8988T (cell line): Measurements from ENCODE around the gene RDH13.
"Not testable (repeated sequence)": the region's sequence is repeated elsewhere in the genome, so short reads cannot be mapped to it uniquely, and the experiment has no call there.

Source experiments
- DNase-seq: peaks from one replicate; pipeline ENCODE4 v3.0.0; 2011

The RDH13 gene

DNA sequence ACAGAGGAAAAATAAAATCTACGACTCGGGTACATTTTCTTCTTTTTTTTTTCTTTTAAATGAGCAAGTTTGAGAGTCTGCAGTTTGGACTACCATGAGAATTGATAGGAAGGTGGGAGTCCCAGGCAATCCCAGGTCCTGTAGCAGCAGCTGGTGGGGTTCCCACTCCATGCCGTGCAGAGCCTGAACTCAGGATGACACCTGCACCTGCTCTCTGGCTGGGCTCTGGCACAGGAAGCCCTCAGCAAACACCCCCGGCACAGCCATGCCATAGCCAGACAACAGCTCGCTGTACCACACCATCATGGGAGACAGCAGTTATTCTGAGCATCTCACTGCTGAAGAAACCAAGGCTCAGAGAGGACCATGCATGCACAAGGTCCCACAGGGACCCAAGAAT, 18.7 kb downstream of the RDH13 start:
- no peak for DNase-seq

DNA sequence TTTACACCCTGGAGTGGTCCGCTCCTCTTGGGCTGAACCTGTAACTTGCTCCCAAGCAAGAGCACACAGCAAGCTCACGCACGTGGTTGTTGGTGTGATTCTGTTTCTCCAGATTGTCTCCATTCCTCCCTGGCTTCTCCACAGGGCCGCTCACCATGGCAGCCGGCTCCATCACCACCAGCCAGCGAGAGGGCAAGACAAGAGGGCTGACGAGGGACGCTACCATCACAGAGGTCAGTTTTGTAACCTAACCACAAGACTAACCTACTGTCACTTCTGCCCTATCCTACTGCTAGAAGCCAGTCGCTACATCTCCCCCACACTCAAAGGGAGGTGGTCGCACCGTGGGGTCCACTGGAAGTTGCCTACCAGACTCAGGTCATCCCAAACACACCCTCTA, 20.3 kb downstream of the RDH13 start:
- DNase-seq = no peak

DNA sequence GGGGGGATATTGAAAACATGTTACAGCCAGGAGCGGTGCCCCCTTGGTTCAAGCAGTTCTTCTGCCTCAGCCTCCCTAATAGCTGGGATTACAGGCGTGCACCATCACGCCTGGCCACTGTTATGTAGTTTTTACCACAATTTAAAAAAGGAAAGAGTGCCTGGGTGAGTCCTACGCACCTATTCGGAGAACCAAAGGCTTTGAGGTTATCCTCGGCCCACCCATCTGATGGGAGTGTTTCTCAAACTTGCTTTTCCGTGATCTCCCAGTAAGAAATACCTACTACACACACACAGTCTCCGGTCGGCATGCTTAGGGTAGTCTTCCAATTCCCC, 20.6 kb downstream of the RDH13 start:
- no peak for DNase-seq

DNA sequence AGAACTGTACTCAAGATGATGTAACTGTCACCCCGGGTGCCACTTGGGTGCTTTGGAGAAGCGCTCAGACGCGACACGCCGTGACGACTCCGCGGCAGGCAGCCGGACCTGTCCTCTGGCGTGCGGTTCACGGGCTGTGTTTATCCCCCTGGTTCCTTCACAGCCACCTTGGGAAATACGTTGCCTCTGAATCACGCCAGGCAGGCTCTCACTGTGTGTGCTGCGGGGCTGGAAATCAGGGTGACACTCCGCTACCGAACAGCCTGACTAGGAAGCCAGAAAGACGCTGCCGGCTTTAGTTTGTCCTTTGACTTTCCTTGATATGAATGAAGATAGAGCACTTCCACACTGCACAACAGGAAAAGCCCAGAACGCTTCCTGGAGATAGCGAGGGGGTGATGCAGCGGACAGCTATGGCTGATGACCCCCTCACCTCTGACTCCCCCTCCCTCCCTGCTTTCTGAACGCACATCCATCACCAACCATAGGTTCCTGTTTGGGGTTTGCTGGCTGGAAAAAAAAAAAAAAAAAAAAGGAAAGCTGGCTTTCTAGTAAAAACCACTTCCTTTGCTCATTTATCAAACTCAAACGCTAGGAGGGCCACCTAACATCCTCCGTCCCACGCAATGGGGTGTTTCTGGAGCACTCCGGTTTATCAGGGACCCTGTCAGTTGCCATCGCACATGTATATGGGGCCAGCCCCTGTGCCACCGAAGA, 21.2 kb downstream of the RDH13 start:
- no peak for DNase-seq

DNA sequence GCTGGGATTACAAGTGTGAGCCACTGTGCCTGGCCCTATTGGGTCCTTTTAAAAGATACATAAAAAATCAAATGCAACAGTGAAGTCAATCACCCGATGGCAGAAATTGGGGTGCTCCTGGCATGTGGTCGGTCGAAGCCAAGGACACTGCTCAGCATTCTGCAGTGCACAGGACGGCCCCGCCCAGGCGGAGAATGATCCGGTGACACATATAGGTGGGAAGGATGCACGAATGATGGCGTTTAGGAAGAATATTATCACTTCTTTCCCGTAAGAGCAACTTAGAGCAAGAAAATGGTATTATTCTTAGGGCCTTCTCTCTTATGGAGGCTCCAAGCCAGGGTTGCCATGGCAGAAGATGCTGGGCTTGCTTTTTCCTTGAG, 21.7 kb downstream of the RDH13 start:
- DNase-seq = no peak

DNA sequence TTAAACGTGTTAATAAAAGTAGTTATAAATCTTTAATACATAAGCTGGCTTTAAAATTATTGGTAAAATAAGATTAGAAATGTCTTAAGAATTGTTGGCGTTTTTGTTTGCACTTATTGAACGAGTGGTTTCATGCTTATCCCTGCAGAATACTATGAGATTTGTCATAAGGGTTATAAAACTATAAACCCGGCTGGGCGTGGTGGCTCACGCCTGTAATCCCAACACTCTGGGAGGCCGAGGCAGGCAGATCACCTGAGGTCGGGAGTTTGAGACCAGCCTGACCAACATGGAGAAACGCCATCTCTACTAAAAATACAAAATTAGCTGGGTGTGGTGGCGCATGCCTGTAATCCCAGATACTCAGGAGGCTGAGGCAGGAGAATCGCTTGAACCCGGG, 22.3 kb downstream of the RDH13 start:
- DNase-seq = not testable (repeated sequence)

DNA sequence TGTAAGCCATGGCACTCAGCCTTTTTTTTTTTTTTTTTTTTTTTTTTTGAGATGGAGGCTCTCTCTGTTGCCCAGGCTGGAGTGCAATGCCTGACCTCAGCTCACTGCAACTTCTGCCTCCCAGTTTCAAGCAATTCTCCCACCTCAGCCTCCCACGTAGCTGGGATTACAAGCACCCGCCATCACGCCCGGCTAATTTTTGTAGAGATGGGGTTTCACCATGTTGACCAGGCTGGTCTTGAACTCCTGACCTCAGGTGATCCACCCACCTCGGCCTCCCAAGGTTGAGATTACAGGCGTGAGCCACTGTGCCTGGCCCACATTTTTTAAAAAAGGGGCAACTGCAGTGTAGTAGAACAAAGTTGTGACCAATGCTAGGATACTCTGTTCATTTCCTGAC, 25.3 kb downstream of the RDH13 start:
- DNase-seq = not testable (repeated sequence)

DNA sequence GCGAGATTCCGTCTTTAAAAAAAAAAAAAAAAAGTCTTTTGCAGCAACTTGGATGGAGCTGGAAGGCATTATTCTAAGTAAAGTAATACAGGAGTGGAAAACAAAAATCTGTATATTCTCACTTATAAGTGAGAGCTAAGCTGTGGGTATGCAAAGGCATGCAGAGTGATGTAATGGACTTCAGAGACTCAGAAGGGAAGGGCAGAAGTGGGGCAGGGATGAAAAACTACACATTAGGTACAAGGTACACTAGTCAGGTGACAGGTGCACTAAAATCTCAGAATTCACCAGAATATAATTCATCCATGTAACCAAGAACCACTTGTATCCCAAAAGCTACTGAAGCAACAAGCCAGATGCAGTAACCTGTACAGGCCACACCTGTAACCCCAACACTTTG, 26.9 kb downstream of the RDH13 start:
- DNase-seq = no peak

DNA sequence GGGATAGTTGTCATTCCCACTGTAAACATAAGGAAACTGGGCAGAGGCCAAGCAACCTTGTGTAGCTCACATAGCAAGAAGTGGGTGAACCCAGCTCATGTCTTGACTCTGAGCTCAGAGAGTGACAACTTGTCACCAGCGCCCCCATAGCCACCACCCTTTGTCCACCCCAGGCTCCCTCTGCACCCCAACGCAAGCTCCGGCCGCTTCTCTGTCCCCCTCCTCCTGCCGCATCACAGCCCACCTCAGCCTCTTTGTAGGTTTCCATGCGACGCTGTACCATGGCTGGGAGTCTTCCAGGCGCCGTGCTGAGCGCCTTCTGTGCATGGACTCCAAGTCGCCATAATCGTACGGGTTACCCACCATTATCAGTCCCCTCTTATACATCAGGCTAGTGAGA, 28.2 kb downstream of the RDH13 start:
- DNase-seq = no peak

DNA sequence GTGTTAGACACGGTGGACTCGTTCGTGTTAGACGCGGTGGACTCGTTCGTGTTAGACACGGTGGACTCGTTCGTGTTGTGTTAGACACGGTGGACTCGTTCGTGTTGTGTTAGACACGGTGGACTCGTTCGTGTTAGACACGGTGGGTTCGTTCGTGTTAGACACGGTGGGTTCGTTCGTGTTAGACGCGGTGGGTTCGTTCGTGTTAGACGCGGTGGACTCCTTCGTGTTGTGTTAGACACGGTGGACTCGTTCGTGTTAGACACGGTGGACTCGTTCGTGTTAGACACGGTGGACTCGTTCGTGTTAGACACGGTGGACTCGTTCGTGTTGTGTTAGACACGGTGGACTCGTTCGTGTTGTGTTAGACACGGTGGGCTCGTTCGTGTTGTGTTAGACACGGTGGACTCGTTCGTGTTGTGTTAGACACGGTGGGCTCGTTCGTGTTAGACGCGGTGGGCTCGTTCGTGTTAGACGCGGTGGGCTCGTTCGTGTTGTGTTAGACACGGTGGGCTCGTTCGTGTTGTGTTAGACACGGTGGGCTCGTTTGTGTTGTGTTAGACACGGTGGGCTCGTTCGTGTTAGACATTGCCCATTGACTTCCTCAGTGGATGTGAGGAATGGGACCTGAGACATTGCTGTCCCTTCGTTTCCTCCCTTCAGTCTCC, 29.8 kb downstream of the RDH13 start:
- not testable (repeated sequence) for DNase-seq

DNA sequence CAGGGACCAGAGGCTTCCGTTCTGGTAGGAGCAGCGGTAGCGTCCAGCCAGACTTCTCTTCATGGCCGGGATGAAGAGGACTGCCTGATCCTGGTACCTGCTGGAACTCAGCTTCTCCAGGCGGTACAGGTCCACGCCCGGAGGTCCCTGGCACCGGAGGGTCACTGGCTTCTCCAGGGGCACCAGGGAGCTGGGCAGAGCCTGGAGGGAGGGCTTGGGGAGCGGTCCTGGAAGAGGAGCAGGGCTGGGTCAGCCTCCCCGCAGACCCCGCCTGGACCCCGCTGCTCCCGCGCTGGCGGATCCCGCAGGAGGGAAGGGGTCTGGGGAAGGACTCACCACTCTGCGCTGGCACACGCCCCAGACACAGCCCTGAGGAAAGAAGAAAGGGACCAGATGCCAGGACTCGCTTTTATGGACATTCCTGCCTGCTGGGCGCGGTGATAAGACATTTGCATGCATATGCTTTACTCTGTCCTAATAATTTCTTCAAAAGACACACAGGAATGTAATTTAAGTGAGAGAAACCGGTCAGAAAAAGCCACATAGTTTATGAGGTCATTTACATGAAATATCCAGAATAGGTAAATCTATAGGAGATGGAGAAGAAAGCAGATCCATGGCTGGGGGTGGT, 30.7 kb downstream of the RDH13 start:
- no peak for DNase-seq

DNA sequence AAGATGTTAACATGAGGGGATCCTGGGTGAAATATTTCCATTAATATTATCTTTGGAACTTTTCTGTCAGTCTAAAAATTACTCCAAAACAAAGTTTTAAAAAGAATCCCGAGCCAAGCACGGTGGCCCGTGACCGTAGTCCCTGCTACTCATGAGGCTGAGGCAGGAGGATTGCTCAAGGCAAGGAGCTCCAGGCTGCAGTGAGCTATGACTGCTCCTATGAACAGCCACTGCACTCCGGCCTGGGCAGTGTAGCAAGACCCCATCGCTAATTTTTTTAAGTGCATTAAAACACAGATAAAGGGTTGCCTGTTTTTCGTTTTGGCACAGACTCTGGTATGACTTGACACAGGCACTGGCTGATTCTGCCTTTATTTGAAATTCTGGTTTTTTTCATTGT, 31.8 kb downstream of the RDH13 start:
- DNase-seq = no peak

DNA sequence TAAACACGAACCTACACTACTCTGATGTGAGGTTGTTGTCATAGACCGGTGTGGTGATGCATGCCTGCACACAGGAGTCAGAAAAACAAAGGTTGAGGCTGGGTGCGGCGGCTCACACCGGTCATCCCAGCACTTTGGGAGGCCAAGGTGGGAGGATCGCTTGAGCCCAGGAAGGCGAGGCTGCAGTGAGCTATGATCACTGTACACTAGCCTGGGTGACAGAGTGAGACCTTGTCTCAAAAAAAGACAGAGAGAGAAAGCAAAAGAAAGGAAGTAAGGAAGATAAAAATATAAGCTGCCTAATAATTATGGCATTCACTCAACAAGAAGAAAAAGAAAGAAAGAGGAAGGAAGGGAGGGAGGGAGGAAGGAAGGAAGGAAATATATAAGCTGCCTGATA, 34.2 kb downstream of the RDH13 start:
- DNase-seq = no peak

DNA sequence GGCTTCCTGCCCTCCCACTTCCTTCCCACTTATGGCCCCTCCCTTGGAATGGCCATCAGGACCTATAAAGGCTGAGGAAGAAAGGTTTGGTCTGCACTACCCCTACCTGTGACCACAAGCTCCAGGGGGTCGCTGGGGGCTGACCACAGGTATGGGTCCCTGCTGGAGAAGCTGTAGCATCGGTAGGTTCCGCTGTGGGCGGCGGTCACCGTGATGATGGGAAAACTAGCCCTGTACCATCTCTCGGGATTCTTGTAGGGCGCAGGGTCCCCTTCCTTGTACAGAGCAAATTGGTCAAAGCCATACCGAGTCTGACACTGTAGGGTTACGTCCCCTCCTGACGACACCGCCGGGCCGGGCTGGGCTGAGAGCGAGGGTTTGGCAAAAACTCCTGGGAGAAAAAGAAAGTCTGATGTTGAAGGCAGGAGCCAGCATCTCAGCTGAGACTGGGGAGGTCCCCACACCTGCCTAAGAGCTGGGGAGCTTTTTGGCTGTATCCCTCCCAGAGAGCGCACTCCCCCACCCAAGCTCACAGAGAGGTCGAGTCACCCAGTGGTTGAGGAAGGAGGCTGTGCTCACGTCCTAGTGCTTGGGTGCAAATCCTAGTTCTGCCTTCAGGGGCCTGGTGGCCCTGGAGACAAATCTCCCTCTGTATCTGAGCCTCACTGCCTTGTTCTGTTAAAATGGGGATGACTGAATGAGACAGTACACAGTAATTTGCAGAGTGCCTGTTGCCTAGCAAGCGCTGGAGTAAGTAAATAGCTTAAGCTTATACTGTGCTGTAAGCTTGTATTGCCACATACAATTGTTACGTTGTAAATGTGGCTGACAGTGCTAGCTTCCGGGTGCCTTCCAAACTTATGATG, 35.2 kb downstream of the RDH13 start:
- DNase-seq = no peak

DNA sequence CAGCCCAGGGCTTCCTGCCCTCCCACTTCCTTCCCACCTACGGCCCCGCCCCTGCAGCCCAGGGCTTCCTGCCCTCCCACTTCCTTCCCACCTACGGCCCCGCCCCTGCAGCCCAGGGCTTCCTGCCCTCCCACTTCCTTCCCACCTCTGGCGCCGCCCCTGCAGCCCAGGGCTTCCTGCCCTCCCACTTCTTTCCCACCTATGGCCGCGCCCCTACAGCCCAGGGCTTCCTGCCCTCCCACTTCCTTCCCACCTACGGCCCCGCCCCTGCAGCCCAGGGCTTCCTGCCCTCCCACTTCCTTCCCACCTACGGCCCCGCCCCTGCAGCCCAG, 35.8 kb downstream of the RDH13 start:
- DNase-seq = not testable (repeated sequence)

DNA sequence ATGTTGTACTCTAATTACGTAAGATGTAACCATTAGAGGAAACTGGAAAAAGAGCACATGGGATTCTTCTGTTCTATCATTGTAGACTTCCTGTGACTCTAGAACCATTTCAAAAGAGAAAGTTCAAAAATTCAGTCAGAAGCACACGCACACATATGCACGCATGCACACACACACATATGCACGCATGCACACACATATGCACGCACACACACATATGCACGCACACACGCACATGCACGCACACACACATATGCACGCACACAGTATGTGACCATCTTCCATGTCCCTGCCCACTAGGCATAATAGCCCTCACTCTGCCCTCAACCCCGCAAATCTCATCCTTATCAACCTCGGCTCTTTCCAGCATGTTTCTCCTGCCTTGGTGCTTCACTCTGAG, 38.8 kb downstream of the RDH13 start:
- DNase-seq = no peak

DNA sequence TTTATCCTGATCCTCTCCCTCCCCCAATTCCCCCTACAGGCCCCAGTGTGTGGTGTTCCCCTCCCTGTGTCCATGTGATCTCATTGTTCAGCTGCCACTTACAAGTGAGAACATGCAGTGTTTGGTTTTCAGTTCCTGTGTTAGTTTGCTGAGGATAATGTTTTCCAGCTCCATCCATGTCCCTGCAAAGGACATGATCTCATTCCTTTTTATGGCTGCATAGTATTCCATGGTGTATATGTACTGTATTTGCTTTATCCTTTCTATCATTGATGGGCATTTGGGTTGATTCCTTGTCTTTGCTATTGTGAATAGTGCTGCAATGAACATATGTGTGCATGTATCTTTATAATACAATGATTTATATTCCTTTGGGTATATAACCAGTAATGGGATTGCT, 42.6 kb downstream of the RDH13 start:
- not testable (repeated sequence) for DNase-seq

DNA sequence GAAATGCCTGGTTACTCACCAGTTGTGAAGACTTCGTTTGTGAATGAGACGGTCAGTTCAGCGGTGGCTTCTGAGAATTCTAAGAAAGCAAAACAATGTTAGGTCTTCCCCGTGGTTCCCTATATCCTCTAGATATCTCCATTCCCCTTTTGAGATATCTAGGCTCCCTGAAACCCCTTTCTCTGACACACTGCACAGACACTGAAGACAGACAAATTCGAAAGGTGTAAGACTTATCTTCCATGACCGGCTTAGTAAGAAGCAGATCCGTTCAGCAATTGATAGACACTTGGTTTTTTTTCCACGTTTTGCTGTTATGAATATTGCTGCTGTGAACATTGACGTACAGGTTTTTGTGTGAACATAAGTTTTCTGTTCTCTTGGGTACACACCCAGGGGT, 44.3 kb downstream of the RDH13 start:
- DNase-seq = no peak

DNA sequence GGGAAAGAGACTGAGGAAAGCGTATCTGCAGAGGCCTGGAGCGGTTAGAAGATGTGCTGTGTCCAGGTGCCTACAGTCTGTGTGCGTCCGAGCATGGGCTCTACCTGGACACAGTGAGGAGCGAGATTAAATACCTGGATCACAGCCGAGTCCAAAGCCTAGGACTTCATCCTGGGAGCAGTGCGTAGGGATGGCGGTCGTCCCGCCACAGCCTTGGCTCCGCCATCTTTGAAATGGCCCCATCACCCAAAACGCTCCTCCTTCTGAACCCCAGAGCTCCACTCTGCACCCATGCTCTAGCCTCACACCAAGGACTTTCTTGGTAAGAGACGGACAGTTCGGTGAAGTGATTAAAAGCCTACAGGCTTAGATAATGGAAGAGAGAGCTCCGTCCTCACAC, 44.7 kb downstream of the RDH13 start:
- DNase-seq = no peak

DNA sequence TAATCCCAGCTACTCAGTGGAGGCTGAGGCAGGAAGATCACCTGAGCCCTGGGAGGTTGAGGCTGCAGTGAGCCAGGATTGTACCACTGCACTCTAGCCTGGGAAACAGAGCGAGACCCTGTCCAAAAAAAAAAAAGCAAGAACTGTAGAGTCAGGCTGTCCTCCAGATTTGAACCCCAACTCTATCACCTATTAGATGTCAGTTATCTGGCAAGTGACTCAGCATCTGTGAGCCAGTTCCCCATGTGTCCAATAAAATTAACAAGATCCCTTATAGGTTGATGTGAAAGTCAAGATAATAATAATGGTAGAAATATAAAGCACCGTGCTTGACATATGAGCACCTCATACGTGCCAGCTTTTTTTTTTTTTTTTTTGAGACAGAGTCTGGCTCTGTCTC, 46.9 kb downstream of the RDH13 start:
- no peak for DNase-seq

DNA sequence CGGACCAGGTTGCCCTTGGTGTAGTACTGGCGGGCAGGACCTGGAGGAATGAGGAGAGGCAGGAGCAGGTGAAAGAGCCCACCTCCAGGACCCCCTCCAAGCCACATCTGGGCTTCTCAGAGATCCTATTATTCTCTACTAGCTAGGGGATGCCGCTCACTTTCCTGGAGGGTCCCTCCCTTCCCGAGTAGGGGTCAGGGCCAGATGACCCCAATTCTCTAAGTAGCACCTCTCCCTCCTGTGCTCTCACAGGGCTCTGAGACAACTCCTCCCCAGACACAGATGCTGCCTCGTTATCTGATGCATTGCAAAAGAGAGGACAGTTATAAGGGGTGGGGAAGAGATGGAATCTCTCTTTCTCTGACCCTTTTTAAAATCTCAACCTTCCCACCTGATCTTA, 47.8 kb downstream of the RDH13 start:
- no peak for DNase-seq

DNA sequence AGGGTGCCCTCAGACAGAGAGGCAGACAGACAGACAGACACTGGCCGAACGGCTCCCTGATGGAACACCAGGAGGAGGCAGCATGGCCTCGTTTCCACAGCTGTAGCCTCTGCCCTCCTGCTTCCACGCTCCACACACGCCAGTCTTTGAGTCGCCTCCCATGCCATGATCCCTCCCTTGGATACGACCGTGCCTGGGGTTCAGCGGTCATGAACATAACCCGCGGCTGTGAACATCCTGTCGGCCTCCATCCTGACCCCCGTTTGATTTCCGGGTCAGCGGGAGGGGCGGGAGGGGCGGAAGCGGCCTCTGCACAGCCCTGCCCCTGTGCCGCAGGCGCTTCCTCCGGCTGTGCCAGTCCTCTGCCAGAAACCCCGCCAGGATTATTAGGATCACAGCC, 48.2 kb downstream of the RDH13 start:
- no peak for DNase-seq

DNA sequence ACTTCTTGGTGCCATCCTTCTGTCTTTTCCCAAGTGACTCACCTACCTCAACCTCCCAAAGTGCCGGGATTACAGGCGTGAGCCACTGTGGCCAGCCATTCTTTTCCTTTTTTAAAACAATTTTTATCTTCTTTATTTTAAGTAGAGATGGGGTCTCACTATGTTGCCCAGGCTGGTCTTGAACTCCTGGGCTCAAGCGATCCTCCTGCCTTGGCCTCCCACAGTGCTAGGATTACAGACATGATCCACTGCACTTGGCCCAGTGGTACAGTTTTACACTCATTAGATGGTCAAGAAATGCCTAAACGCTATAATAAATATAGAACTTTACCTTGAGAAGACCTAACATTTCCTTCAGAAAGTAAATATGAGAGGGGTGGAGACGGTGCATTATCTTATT, 49.4 kb downstream of the RDH13 start:
- no peak for DNase-seq

DNA sequence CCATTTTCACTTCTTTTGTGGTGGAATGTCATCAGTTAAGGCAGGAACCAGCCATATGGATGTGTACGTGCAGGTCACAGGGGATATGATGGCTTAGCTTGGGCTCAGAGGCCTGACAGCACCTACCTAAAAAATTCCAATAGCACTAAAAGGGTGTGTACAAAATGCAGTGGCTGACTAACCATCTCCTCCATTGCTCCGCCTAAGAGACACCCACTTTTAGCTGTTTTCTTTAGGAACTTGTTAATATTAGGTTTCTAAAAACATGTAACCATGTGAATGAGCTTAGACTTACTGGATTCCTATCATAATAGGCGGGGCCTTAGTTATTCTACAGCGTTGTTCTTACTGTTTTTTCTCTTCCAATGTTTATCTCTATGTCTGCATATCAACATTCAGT, 50.6 kb downstream of the RDH13 start:
- no peak for DNase-seq
